Occipital lobe (tissue), 2 donors: Measurements from ENCODE around the gene SPEN. TPM values are rescaled to one million over a fixed set of nuclear protein-coding genes. Genes with fewer than 3 reads are reported as not detected.
"Not testable (repeated sequence)": the region's sequence is repeated elsewhere in the genome, so short reads cannot be mapped to it uniquely, and the experiment has no call there.

Source experiments
- DNase-seq: peaks from one replicate; lab custom pipeline; 2025; lab: John Stamatoyannopoulos, UW
- total RNA-seq: library from RNA; depleted of rRNA; stranded (reverse); fragments of >200 nt; gene quantifications from one replicate; pipeline ENCODE4 v1.2.3, GENCODE V29; 2014

SPEN gene
- total RNA-seq, 1 donor from 2014 or later, result 80.0 TPM

DNA sequence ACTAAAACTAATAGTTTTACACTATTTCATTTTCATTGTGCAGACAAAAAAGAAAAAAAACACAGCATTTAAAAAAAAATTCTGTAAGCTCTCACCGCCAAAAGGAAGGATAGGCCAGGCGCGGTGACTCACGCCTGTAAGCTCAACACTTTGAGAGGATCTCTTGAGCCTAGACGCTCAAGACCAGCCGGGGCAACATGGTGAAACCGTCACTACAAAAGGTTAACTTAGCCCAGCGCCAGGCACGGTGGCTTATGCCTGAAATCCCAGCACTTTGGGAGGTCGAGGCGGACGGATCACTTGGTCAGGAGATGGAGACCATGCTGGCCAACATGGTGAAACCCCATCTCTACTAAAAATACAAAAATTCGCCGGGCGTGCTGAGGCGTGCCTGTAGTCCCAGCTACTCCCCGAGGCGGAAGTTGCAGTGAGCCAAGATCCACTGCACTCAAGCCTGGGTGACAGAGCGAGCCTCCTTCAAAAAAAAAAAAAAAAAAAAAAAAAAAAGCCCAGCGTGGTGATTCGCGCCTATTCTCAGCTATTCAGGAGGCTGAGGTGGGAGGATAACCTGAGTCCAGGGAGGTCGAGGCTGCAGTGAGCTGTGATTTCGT lies 14.3 kb upstream of the SPEN start:
- DNase-seq, result no peak

GRCh38 chr1:15833842-15834405 lies 13.6 kb upstream of the SPEN start:
- DNase-seq, result no peak

GRCh38 chr1:15834406-15835204 lies 12.9 kb upstream of the SPEN start:
- DNase-seq, result peak; percentile 84

DNA sequence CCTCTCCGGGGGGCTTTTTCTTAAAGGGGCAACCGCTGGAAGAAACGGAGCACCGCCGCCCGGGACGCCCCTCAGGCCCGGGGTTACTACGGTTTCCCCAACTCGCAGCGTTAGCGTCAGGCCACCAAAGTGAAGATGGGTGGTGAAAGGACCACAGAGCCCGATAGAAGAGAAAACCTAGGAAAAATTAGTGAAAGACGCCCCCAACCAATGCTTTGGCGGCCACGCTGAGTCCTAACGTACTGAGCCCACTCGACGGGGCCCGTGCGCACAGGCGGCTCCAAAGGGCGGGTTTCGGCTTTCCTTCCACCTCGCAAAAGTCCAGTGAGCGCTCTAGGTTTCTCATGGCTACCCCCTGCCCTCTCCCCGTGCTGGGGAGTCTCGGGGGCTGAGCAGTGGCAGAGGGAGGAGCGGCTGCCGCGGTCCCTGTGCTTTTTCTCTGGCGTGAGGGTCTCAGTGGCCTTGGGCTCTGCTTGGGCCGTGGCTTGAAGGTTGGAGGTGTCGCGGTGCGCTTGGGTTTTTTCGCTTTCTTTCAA lies 12.2 kb upstream of the SPEN start:
- no peak for DNase-seq

DNA sequence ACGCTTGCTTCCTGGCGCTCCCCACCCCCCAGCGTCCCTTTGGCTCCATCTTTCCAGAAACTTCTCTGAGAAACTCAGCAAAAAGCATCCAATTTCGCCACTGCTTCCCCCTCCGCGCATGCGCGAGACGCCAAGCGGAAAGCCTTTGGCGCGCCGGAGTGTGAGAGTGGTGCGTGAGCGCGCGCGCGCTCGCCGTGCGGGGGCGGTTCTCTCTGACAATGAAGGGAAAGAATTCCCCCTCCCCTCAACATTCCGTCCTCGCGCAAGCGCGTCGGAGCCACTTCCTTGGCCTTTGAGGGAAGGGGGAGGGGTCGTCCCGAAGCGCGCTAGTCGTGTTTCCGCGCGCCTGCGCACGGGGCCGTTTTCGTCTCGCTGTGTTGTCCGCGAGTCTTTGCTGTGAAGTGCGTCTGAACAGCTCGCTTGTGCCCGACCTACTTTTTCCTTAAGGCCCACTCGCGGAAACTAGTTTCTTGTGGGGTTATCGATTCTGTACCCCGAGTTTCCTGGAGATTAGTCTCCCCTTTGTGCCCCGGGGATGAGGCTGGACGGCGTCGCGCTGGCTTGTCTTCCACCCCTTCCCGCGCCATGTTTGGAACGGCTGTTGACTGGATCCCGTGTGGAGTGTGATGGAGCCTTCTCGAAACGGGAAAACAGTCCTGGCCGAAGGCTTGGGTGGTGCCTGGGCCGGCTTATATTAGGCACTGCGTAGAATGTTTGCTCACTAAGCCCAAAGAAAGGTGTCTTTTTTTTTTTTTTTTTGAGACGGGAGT lies 11.6 kb upstream of the SPEN start:
- DNase-seq, result peak; percentile 97

DNA sequence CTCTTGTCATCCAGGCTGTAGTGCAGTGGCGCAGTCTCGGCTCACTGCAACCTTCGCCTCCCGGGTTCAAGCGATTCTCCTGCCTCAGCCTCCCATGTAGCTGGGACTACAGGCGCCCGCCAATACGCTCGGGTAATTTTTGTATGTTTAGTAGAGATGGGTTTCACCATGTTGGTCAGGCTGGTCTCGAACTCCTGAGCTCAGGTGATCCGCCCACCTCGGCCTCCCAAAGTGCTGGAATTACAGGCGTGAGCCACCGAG lies 11.1 kb upstream of the SPEN start:
- DNase-seq, result not testable (repeated sequence)

DNA sequence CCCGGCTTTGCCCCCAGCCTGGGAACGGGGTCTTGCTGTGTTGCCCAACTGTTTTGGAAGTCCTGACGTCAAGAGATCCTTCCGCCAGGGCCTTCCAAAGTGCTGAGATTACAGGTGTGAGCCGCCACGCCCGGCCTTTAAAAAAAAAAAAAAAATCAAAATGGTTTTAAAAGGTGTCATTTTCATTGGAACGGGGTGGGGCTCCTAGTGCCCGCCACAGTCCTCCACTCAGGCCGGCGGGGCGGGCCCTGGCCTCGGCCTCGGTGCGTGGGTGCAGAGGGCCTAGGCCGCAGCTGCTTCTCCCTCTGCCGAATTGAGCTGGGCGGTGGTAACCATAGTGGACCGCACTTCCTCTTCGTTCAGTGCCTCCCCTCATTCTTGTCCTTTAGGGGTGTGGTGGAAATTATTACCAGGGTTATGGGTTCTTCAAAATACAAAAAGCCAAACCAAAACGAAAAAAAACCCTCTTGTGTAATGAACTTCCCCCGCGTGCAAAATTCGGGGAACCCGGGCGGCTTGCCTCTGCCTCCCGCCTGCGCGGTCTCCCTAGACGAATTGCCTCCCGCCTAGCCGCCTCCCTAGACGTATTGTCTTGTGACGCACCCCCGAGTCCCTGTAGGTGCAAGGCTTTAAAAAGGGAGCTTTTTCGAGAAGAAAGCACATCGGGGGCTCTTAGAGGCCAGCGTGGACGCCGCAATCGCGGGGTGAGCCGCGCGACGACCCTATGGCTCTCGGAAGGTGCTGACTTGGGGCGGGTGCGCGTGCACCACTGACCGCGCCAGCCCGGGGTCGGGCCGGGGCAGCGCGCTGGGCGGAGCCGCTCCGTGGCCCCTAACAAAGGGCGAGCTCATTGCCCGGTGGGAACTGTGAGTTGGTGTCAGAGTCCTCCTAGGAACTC lies 10.5 kb upstream of the SPEN start:
- DNase-seq, result no peak

- no peak for DNase-seq
Measured at GRCh38 chr1:15837931-15838330, 9.6 kb upstream of the SPEN start.

DNA sequence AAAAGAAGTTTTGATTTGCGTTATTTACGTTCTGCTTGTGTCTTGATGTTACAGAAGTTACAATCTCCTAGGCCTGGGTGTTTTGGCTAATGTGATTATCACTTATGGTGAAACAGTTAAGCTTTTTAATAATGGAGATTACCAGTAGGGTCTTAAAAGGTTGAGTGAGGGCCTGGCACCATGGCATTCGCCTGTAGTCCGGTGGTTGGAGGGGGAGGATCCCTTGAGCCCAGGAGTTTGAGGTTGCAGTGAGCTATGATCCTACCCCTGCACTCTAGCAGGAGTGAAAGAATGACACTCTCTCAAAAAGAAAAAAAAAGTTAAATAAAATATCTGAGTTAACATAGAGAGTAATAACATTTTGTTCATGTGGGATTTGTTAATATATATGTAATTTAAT lies 8.8 kb upstream of the SPEN start:
- no peak for DNase-seq

DNA sequence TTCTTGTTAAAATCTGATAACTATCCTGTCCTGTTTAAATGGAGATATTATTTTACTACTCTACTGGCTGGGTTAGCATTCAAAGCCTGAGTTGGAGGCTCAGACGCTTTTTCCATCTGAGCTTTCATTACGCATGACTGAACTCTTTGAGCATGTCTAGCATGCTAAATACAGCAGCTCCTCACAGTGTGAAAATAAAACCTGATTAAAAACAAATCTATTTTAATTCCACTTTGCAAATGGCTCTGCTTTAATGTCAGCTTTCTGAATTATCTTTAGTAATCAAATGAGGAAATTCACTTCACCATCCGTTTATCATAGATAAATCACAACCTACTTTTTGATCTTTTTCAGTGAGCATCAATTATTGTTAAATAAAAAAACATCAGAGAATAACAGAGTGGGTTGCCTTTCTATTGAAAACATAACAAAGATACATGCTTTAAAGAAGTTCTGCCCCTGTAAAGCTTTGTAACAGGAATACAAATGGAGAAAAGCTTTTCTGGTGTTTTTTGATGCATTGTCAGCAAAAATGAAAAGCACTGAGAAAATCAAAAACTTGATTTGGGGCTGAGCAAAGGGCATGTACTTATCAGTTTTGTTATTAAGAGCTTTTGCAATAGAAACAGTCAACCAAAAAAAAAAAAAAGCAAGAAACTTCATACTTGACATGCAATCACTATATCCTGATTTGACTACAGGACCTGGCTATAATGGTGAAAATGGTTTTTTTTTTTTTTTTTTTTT lies 3.5 kb upstream of the SPEN start:
- peak; percentile 8 for DNase-seq

DNA sequence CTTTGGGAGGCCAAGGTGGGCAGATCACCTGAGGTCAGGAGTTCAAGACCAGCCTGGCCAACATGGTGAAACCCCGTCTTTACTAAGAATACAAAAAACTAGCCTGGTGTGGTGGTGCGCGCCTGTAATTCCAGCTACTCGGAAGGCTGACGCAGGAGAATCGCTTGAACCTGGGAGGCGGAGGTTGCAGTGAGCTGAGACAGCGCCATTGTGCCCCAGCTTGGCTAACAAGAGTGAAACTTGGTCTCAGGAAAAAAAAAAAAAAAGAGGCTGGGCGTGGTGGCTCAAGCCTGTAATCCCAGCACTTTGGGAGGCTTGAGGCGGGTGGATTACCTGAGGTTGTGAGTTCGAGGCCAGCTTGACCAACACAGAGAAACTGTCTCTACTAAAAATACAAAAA lies 1.5 kb upstream of the SPEN start:
- not testable (repeated sequence) for DNase-seq

GRCh38 chr1:15847893-15848142 lies 311 bp downstream of the SPEN start:
- DNase-seq, result no peak

GRCh38 chr1:15848143-15848928 lies 829 bp downstream of the SPEN start:
- peak; percentile 8 for DNase-seq

GRCh38 chr1:15848929-15849774 lies 1.6 kb downstream of the SPEN start:
- DNase-seq, result peak; percentile 83

DNA sequence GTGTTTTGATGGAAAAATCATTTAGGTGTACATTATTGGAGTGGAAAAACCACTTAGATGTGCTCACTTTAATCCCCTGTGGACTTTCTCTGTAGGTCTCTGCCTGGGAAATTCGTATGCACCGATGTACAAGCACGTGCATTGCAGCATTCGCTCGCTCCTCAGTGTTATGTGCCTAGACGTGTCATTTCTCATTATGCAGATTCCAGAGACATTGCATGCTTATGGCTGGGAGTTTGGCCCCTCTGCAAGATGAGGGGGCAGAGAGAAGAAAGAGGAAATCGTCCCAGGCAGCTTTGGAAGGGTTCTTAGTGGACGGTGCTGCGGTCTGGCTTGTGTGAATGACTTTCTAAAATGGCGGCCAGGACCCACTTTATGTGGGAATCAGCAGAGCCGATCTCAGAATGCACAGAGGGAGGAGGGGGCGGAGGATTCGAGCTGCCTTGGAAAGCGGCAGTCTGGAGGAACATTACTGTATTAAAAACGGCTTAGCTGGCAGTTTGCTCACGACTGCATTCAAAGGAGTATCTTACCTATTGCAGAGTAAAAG lies 2.3 kb downstream of the SPEN start:
- DNase-seq, result peak; percentile 51

- no peak for DNase-seq
Measured at GRCh38 chr1:15850471-15851001, 3.0 kb downstream of the SPEN start.

GRCh38 chr1:15851210-15852035 lies 3.9 kb downstream of the SPEN start:
- DNase-seq, result no peak
